ENCODE data around the gene GTF2H3. TPM values are rescaled to one million over a fixed set of nuclear protein-coding genes. Genes with fewer than 3 reads are reported as not detected.
"Not testable (repeated sequence)": the region's sequence is repeated elsewhere in the genome, so short reads cannot be mapped to it uniquely, and the experiment has no call there.

GTF2H3 gene
- 20.4 TPM for total RNA-seq

- DNase-seq (ENCODE audit: low spot score) (peak; percentile 97), ATAC-seq (peak; percentile 100)
- intact Hi-C loops (cut with DNase I): no loop called here
Observed at GRCh38 chr12:123633379-123634141, at the start of gene GTF2H3, which contains the start of gene EIF2B1. Gene GTF2H3, plus strand, starts transcription at chr12:123633829. Its CDS starts 31 bp downstream, at chr12:123633860. Gene EIF2B1, minus strand, starts transcription at chr12:123633686. Its CDS starts 129 bp downstream, at chr12:123633557.

GRCh38 chr12:123591702-123592481, 41.7 kb upstream of the GTF2H3 start:
- DNase-seq (ENCODE audit: low spot score): no peak
- no peak for ATAC-seq
- intact Hi-C loops (cut with DNase I): no loop called here

GRCh38 chr12:123595729-123596128, 37.9 kb upstream of the GTF2H3 start:
- intact Hi-C loops (cut with DNase I): no loop called here
- ATAC-seq (no peak), DNase-seq (ENCODE audit: low spot score) (no peak)

- no peak for ATAC-seq
- DNase-seq (ENCODE audit: low spot score): no peak
- intact Hi-C loops (cut with DNase I): no loop called here
Observed at GRCh38 chr12:123597100-123597499, 36.5 kb upstream of the GTF2H3 start.

GRCh38 chr12:123598522-123598921, 35.1 kb upstream of the GTF2H3 start:
- ATAC-seq (no peak), DNase-seq (ENCODE audit: low spot score) (no peak)
- intact Hi-C loops (cut with DNase I): no loop called here

- intact Hi-C loops (cut with DNase I): no loop called here
- ATAC-seq (no peak), DNase-seq (ENCODE audit: low spot score) (no peak)
Observed at GRCh38 chr12:123599310-123599709, 34.3 kb upstream of the GTF2H3 start.

GRCh38 chr12:123599721-123600120, 33.9 kb upstream of the GTF2H3 start:
- intact Hi-C loops (cut with DNase I): no loop called here
- ATAC-seq (no peak), DNase-seq (ENCODE audit: low spot score) (no peak)

GRCh38 chr12:123601602-123602489, 31.8 kb upstream of the GTF2H3 start, which contains the start of gene DDX55:
Gene DDX55, plus strand, starts transcription at chr12:123602099. Its CDS starts 50 bp downstream, at chr12:123602149.
- peak; percentile 88 for DNase-seq (ENCODE audit: low spot score)
- intact Hi-C loops (cut with DNase I): no loop called here
- peak; percentile 98 for ATAC-seq

- no peak for DNase-seq (ENCODE audit: low spot score)
- intact Hi-C loops (cut with DNase I): no loop called here
- ATAC-seq: no peak
Observed at GRCh38 chr12:123602651-123603195, 30.9 kb upstream of the GTF2H3 start.

- DNase-seq (ENCODE audit: low spot score); ATAC-seq; intact Hi-C loops (cut with DNase I): not testable (repeated sequence)
Observed at GRCh38 chr12:123603495-123603894, 30.1 kb upstream of the GTF2H3 start.

GRCh38 chr12:123607756-123608155, 25.9 kb upstream of the GTF2H3 start:
- intact Hi-C loops (cut with DNase I): no loop called here
- DNase-seq (ENCODE audit: low spot score) (no peak), ATAC-seq (no peak)

GRCh38 chr12:123608182-123608581, 25.4 kb upstream of the GTF2H3 start:
- ATAC-seq (no peak), DNase-seq (ENCODE audit: low spot score) (no peak)
- intact Hi-C loops (cut with DNase I): no loop called here

- intact Hi-C loops (cut with DNase I): no loop called here
- DNase-seq (ENCODE audit: low spot score) (no peak), ATAC-seq (no peak)
Observed at GRCh38 chr12:123614110-123614509, 19.5 kb upstream of the GTF2H3 start.

GRCh38 chr12:123614531-123614930, 19.1 kb upstream of the GTF2H3 start:
- no peak for ATAC-seq
- no peak for DNase-seq (ENCODE audit: low spot score)
- intact Hi-C loops (cut with DNase I): no loop called here

- ATAC-seq (no peak), DNase-seq (ENCODE audit: low spot score) (no peak)
- intact Hi-C loops (cut with DNase I): no loop called here
Observed at GRCh38 chr12:123617144-123617543, 16.5 kb upstream of the GTF2H3 start.

- ATAC-seq (no peak), DNase-seq (ENCODE audit: low spot score) (peak; percentile 33)
- intact Hi-C loops (cut with DNase I): no loop called here
Observed at GRCh38 chr12:123617580-123617979, 16.0 kb upstream of the GTF2H3 start.

GRCh38 chr12:123621101-123621500, 12.5 kb upstream of the GTF2H3 start:
- ATAC-seq: no peak
- DNase-seq (ENCODE audit: low spot score): peak; percentile 45
- intact Hi-C loops (cut with DNase I): no loop called here

GRCh38 chr12:123621619-123622530, 11.8 kb upstream of the GTF2H3 start:
- DNase-seq (ENCODE audit: low spot score): peak; percentile 35
- intact Hi-C loops (cut with DNase I): no loop called here
- ATAC-seq: no peak
